ENCODE data around the gene EEF1AKMT3.

DNA sequence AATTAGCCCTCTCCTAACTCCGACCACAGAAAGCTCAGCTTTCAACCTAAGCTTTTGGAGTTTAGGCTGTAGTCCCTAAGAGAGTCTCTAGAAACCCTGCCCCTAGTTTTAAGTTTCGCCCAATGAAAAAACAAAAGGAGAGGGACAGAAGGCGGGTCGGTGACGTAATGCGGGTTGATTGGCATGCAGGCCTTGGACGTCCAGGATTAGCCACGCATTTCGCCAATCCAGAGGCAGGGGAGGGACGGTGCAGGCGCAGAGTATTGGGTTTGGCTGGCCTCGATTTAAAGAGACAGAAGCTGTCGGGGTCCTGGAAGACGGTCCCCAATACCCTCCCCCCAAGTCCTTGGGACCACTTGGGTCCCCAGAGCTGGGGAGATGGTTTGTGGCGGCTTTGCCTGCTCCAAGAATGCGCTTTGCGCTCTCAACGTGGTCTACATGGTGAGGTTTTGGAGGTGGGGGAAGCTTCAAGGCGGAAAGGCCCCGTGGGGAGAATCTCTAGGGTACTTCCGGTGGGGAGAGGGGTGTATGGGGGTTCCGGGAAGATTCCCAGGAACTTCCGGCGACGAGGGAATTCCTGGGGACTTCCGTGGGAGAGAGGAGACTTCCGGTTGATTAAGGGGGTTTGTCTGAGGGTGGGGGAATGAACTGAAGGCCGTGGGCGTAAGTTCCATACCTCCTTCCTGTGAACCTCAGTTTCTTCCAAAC is 27.5 kb upstream of the EEF1AKMT3 start, which contains the start of gene TSPAN31:
- TF ChIP-seq, protein P1, sequence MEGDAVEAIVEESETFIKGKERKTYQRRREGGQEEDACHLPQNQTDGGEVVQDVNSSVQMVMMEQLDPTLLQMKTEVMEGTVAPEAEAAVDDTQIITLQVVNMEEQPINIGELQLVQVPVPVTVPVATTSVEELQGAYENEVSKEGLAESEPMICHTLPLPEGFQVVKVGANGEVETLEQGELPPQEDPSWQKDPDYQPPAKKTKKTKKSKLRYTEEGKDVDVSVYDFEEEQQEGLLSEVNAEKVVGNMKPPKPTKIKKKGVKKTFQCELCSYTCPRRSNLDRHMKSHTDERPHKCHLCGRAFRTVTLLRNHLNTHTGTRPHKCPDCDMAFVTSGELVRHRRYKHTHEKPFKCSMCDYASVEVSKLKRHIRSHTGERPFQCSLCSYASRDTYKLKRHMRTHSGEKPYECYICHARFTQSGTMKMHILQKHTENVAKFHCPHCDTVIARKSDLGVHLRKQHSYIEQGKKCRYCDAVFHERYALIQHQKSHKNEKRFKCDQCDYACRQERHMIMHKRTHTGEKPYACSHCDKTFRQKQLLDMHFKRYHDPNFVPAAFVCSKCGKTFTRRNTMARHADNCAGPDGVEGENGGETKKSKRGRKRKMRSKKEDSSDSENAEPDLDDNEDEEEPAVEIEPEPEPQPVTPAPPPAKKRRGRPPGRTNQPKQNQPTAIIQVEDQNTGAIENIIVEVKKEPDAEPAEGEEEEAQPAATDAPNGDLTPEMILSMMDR (IDR thresholded peaks at IDR 0.05; ENCODE audit: low read length) = no peak
- TF ChIP-seq EZH2 (IDR thresholded peaks at IDR 0.05; ENCODE audit: borderline replicate concordance, low read length) = no peak

Data from OCI-LY1 (cell line).